Glutamatergic neuron (in vitro differentiated cells): ENCODE results near the gene KLHL7. TPM values are rescaled to one million over a fixed set of nuclear protein-coding genes. Genes with fewer than 3 reads are reported as not detected.

Experiments
- DNase-seq: peaks from one replicate; pipeline ENCODE4 v3.0.0; 2022
- H3K27ac Mint-ChIP-seq: one replicate; pipeline ENCODE4 v1.8.0; 2020; ENCODE audit warnings: mild to moderate bottlenecking, mixed read lengths, inconsistent platforms; ENCODE audit not compliant: unreplicated experiment
- H3K27me3 Mint-ChIP-seq: one replicate; pipeline ENCODE4 v1.8.0; 2020; ENCODE audit warnings: mild to moderate bottlenecking, moderate library complexity, mixed read lengths, inconsistent platforms; ENCODE audit not compliant: unreplicated experiment
- H3K36me3 Mint-ChIP-seq: one replicate; pipeline ENCODE4 v1.8.0; 2020; ENCODE audit warnings: mild to moderate bottlenecking, mixed read lengths, inconsistent platforms; ENCODE audit not compliant: unreplicated experiment
- H3K4me1 Mint-ChIP-seq: one replicate; pipeline ENCODE4 v1.8.0; 2020; ENCODE audit warnings: mild to moderate bottlenecking, low read depth, mixed read lengths, inconsistent platforms; ENCODE audit not compliant: unreplicated experiment
- H3K4me3 Mint-ChIP-seq: one replicate; pipeline ENCODE4 v1.8.0; 2020; ENCODE audit warnings: mild to moderate bottlenecking, mixed read lengths, inconsistent platforms; ENCODE audit not compliant: unreplicated experiment
- H3K9me3 Mint-ChIP-seq: one replicate; pipeline ENCODE4 v1.8.0; 2020; ENCODE audit warnings: mild to moderate bottlenecking, moderate library complexity, mixed read lengths, inconsistent platforms; ENCODE audit not compliant: unreplicated experiment
- total RNA-seq: library from RNA; stranded (reverse); fragmentation: NEBNext Ultra II Directional; extraction: Animal tissue kit (Norgen Biotek cat#: 25700); gene quantifications from one replicate; pipeline ENCODE4 v1.2.1, GENCODE V29; 2021; ENCODE audit not compliant: unreplicated experiment
- TF ChIP-seq, protein P1 (sequence below): fragments of 200-600 bp; sonication (generic); IDR thresholded peaks from one replicate; pipeline ENCODE4 v1.5.0; 2021; ENCODE audit not compliant: partially characterized antibody, unreplicated experiment

KLHL7 gene
- total RNA-seq, 1 donor from 2014 or later: 86.7 TPM

DNA sequence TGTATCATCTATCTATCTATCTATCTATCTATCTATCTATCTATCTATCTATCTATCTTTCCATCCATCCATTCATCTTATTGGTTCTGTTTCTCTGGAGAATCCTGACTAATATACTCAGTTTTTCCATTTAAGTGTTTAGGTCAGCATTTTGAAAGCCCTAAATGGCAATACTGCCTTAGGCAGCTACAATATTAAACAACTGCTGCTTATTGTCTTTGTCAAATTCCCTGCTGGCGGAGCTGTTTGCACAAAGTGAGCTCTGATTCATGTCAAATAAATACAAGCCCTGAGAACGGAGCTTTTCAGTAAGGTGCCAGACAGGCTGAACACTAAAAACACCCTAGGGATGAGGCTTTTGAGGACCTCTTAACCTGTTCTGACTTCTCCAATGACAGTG lies 7.1 kb upstream of the KLHL7 start:
- H3K9me3 Mint-ChIP-seq: peaks cover 1% of the 10 kb centered on the region
- no peaks in the 10 kb centered on the region for H3K27me3 Mint-ChIP-seq
- no peak for DNase-seq
- H3K4me1 Mint-ChIP-seq: no peaks in the 10 kb centered on the region
- TF ChIP-seq, protein P1, sequence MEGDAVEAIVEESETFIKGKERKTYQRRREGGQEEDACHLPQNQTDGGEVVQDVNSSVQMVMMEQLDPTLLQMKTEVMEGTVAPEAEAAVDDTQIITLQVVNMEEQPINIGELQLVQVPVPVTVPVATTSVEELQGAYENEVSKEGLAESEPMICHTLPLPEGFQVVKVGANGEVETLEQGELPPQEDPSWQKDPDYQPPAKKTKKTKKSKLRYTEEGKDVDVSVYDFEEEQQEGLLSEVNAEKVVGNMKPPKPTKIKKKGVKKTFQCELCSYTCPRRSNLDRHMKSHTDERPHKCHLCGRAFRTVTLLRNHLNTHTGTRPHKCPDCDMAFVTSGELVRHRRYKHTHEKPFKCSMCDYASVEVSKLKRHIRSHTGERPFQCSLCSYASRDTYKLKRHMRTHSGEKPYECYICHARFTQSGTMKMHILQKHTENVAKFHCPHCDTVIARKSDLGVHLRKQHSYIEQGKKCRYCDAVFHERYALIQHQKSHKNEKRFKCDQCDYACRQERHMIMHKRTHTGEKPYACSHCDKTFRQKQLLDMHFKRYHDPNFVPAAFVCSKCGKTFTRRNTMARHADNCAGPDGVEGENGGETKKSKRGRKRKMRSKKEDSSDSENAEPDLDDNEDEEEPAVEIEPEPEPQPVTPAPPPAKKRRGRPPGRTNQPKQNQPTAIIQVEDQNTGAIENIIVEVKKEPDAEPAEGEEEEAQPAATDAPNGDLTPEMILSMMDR: no peak
- no peak overlapping the region for H3K4me3 Mint-ChIP-seq
- H3K27ac Mint-ChIP-seq: no peak overlapping the region
- peaks cover 10% of the 10 kb centered on the region for H3K36me3 Mint-ChIP-seq

DNA sequence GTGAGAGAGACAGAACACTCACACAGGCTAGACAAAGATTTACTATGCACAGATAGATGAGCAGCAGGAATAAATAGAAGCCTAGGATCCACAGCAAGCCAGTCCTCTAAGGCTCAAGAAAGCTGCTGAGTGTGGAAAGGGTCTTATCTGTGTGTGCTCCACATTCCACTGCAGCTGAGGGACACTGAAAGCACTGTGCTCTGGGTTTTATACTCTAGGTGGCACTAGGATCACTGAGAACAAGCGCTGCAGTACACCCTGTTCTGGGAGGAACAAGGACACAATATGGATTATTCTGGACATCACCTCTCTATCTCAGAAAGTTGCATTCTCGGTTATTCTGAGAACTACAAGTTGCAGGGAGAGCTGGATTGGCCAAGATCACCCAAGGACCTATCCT lies 4.9 kb upstream of the KLHL7 start:
- no peak for DNase-seq
- H3K27me3 Mint-ChIP-seq: peaks cover 4% of the 10 kb centered on the region

DNA sequence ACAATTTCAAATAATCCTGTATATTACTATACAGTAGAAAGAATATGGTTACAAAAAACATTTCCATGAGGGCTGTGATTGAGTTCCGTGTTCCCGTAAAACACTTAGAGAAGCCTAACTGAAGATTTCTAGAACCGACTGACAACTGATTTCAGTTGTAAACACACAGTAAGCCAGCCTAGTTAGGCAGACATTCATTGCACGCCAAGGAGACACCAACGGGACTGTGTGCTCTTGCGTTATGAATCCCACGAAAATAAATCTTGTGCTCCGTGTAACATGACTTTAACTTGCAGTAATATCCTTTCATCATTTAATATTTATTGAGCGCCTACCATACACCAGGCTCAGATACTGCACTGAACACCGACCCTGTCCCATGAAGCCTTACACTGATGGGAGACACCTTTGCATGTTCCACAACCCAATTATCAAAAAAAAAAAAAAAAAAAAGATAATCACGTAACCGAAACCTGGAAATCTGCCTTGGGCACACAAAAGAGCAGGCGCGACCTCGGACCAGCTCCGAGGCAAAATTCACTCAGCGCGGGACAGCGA lies 420 bp upstream of the KLHL7 start:
- H3K27ac Mint-ChIP-seq: peak overlapping the region; percentile 91
- DNase-seq: no peak

More for the DNA sequence above, 4.9 kb upstream of the KLHL7 start:
- peaks cover 10% of the 10 kb centered on the region for H3K36me3 Mint-ChIP-seq
- no peak overlapping the region for H3K27ac Mint-ChIP-seq
- H3K4me1 Mint-ChIP-seq: no peaks in the 10 kb centered on the region
- no peak overlapping the region for H3K4me3 Mint-ChIP-seq
- TF ChIP-seq, protein P1: no peak
- peaks cover 1% of the 10 kb centered on the region for H3K9me3 Mint-ChIP-seq

DNA sequence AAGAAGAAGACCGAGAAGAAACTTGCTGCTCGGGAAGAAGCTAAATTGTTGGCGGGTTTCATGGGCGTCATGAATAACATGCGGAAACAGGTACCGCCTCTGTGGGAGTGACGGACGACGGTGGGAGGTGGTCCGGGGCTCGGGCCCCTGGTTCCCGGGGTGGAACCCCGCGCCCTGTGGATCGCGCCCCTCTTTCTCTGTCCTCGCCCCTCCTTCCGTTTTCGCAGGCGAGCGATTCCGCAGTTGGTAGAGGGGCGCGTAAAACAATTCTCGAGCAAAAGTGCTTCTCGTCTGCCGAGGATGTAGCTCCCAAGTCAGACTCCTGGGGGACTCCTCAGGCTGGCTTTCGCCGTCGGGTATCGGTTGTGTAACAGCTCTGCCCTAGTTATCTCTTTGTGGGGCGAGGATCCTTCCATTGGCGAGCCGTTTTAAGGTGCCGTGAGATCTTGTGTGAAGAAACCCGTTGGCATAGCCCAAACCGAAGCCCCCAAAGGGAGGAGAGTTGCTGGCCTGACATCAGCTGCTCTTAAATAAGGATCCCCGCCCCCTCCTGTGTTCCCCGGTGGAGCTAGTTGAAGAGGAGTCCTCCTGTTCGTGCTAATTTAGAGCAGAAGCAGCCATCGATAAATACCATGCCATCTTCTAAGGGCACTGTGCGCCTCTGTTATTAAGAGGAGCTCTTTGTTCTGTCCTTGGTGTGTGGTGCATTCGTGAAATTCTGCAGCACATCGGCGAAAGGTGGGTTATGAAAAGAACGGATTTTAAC lies 655 bp downstream of the KLHL7 start:
- TF ChIP-seq, protein P1: no peak
- Mint-ChIP-seq H3K36me3 (peaks cover 10% of the 10 kb centered on the region), H3K27ac (peak overlapping the region; percentile 99), H3K27me3 (peaks cover 8% of the 10 kb centered on the region), H3K9me3 (peaks cover 8% of the 10 kb centered on the region), H3K4me1 (peaks cover 27% of the 10 kb centered on the region), H3K4me3 (peak overlapping the region; percentile 97)
- peak; percentile 63 for DNase-seq

More for the DNA sequence above, 420 bp upstream of the KLHL7 start:
- H3K4me1 Mint-ChIP-seq: peaks cover 22% of the 10 kb centered on the region
- peaks cover 8% of the 10 kb centered on the region for H3K27me3 Mint-ChIP-seq
- TF ChIP-seq, protein P1: no peak
- H3K36me3 Mint-ChIP-seq: peaks cover 10% of the 10 kb centered on the region
- H3K9me3 Mint-ChIP-seq: peaks cover 8% of the 10 kb centered on the region
- peak overlapping the region; percentile 97 for H3K4me3 Mint-ChIP-seq
